ENCODE data around the gene RIMKLA. TPM values are rescaled to one million over a fixed set of nuclear protein-coding genes. Genes with fewer than 3 reads are reported as not detected.

The RIMKLA gene
- total and polyA plus RNA-seq, 7 donors, result 0.12 to 1.2 (median 1.0) TPM

GRCh38 chr1:42420911-42421585 lies 40.5 kb downstream of the RIMKLA start:
- Histone ChIP-seq H3K27ac (no peak overlapping the region), H3K4me1 (peaks cover 12% of the 10 kb centered on the region), H3K27me3 (ENCODE audit: insufficient read depth in 3 of 3, low read length in 2 of 3) (no peaks in the 10 kb centered on the region), H3K9me3 (no peaks in the 10 kb centered on the region), H3K4me3 (no peak overlapping the region), H3K36me3 (ENCODE audit: insufficient read depth in 1 of 2, low read depth in 1 of 2) (no peaks in the 10 kb centered on the region)
- WGBS, 3 donors, result 4 to 8% (median 5%) methylated on average over 10 of the region's 10 CpGs
- DNase-seq, result peak in 1 of 2 donors; percentile 19
- intact Hi-C loops (cut with DNase I), result no loop called here
- ATAC-seq, result peak in 3 of 4 donors; percentile 31 to 47 (median 34)
- TF ChIP-seq, protein P1, sequence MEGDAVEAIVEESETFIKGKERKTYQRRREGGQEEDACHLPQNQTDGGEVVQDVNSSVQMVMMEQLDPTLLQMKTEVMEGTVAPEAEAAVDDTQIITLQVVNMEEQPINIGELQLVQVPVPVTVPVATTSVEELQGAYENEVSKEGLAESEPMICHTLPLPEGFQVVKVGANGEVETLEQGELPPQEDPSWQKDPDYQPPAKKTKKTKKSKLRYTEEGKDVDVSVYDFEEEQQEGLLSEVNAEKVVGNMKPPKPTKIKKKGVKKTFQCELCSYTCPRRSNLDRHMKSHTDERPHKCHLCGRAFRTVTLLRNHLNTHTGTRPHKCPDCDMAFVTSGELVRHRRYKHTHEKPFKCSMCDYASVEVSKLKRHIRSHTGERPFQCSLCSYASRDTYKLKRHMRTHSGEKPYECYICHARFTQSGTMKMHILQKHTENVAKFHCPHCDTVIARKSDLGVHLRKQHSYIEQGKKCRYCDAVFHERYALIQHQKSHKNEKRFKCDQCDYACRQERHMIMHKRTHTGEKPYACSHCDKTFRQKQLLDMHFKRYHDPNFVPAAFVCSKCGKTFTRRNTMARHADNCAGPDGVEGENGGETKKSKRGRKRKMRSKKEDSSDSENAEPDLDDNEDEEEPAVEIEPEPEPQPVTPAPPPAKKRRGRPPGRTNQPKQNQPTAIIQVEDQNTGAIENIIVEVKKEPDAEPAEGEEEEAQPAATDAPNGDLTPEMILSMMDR (IDR thresholded peaks at IDR 0.05), result no peak

DNA sequence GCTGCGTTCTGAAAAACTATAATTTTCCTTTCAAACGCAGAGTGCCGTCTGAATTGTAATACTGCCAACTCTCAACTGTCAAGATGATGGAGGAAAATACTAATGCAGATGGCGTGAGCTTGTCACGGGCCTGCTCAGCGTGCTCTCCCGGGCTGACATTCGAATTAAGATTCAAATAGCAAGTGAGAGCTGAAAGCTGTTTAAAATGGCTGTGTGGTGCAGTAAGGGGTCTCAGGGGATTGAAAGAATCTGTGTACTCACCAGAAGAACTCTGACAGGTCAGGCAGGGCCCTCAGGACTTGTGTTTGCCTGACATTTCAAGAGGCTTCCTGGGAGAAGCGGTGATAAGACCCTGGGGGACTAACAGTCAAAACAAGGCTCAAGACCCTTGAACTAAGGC lies 42.1 kb downstream of the RIMKLA start:
- no peaks in the 10 kb centered on the region for H3K9me3 ChIP-seq
- TF ChIP-seq, protein P1 (IDR thresholded peaks at IDR 0.05), result no peak
- DNase-seq, result peak in 1 of 2 donors; percentile 41
- no peak overlapping the region for H3K4me3 ChIP-seq
- H3K36me3 ChIP-seq (ENCODE audit: insufficient read depth in 1 of 2, low read depth in 1 of 2), result no peaks in the 10 kb centered on the region
- peaks cover 12% of the 10 kb centered on the region for H3K4me1 ChIP-seq
- 60 to 63% (median 63%) methylated on average over 9 of the region's 9 CpGs for WGBS, 3 donors
- H3K27ac ChIP-seq, result no peak overlapping the region
- no peaks in the 10 kb centered on the region for H3K27me3 ChIP-seq (ENCODE audit: insufficient read depth in 3 of 3, low read length in 2 of 3)
- intact Hi-C loops (cut with DNase I), result no loop called here
- ATAC-seq, result no peak

GRCh38 chr1:42423681-42424080 lies 43.1 kb downstream of the RIMKLA start:
- intact Hi-C loops (cut with DNase I), result no loop called here

DNA sequence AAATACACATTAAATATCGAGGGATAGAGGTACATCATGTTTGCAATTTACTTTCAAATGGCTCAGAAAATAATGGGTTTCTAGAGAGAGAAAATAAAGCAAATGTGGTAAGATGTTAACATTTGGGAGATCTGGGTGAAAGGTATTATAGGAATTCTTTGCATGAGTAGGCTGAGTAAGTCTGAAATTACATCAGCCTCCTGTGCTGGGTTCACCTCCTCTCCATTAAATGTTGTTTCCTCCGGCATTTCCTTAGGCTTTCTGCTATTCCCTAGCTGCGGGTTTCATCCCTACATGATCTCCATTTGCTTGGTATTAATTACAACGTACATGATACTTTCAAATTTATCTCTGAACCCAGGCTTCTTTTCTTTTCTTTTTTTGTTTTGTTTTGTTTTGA lies 43.6 kb downstream of the RIMKLA start:
- 74 to 78% (median 75%) methylated on average over 4 of the region's 4 CpGs for WGBS, 3 donors
- TF ChIP-seq, protein P1 (IDR thresholded peaks at IDR 0.05), result no peak
- no peak overlapping the region for H3K27ac ChIP-seq
- no peak for DNase-seq
- H3K4me1 ChIP-seq, result peaks cover 12% of the 10 kb centered on the region
- H3K27me3 ChIP-seq (ENCODE audit: insufficient read depth in 3 of 3, low read length in 2 of 3), result no peaks in the 10 kb centered on the region
- ATAC-seq, result no peak
- H3K9me3 ChIP-seq, result no peaks in the 10 kb centered on the region
- no peak overlapping the region for H3K4me3 ChIP-seq
- H3K36me3 ChIP-seq (ENCODE audit: insufficient read depth in 1 of 2, low read depth in 1 of 2), result no peaks in the 10 kb centered on the region
- intact Hi-C loops (cut with DNase I), result no loop called here

More at GRCh38 chr1:42423681-42424080, 43.1 kb downstream of the RIMKLA start:
- WGBS, 3 donors, result 41 to 53% (median 49%) methylated on average over 3 of the region's 3 CpGs
- Histone ChIP-seq H3K27ac (no peak overlapping the region), H3K36me3 (ENCODE audit: insufficient read depth in 1 of 2, low read depth in 1 of 2) (no peaks in the 10 kb centered on the region), H3K4me3 (no peak overlapping the region), H3K4me1 (peaks cover 12% of the 10 kb centered on the region), H3K9me3 (no peaks in the 10 kb centered on the region), H3K27me3 (ENCODE audit: insufficient read depth in 3 of 3, low read length in 2 of 3) (no peaks in the 10 kb centered on the region)
- ATAC-seq, result no peak
- no peak for DNase-seq
- TF ChIP-seq, protein P1 (IDR thresholded peaks at IDR 0.05), result no peak

GRCh38 chr1:42427240-42427639 lies 46.6 kb downstream of the RIMKLA start:
- H3K27me3 ChIP-seq (ENCODE audit: insufficient read depth in 3 of 3, low read length in 2 of 3), result no peaks in the 10 kb centered on the region
- no peaks in the 10 kb centered on the region for H3K36me3 ChIP-seq (ENCODE audit: insufficient read depth in 1 of 2, low read depth in 1 of 2)
- H3K27ac ChIP-seq, result no peak overlapping the region
- TF ChIP-seq, protein P1 (IDR thresholded peaks at IDR 0.05), result no peak
- no peaks in the 10 kb centered on the region for H3K9me3 ChIP-seq
- 77 to 80% (median 77%) methylated on average over 4 of the region's 4 CpGs for WGBS, 3 donors
- intact Hi-C loops (cut with DNase I), result no loop called here
- DNase-seq (no peak), ATAC-seq (no peak)
- no peaks in the 10 kb centered on the region for H3K4me1 ChIP-seq
- H3K4me3 ChIP-seq, result no peak overlapping the region

Data from psoas muscle (tissue), 8 donors.